DND-41 (cell line): ENCODE measurements around the gene TBC1D8.

Source experiments
- CTCF ChIP-seq: IDR thresholded peaks from 2 replicates; pipeline ENCODE4 v1.5.1; 2012; ENCODE audit warnings: borderline replicate concordance, low read length, moderate library complexity, mild to moderate bottlenecking; ENCODE audit not compliant: poor library complexity, severe bottlenecking; ENCODE audit errors: extremely low read depth
- EZH2 ChIP-seq: IDR thresholded peaks from 3 replicates; pipeline ENCODE4 v1.6.1; 2012; ENCODE audit warnings: borderline replicate concordance, low read depth, mild to moderate bottlenecking, moderate library complexity, low read length, inconsistent platforms; ENCODE audit not compliant: severe bottlenecking

- TF ChIP-seq CTCF (no peak), EZH2 (no peak)
Observed at GRCh38 chr2:101157272-101157671, 6.1 kb upstream of the TBC1D8 start.
